Endothelial cell (in vitro differentiated cells): ENCODE data around the gene TMEM236. TPM values are rescaled to one million over a fixed set of nuclear protein-coding genes. Genes with fewer than 3 reads are reported as not detected.

Experiments used
- DNase-seq: peaks from one replicate; pipeline ENCODE4 v3.0.0; 2021; ENCODE audit warnings: low spot score
- H3K27ac Mint-ChIP-seq: one replicate; pipeline ENCODE4 v1.8.0; 2021; ENCODE audit warnings: mixed read lengths, inconsistent platforms; ENCODE audit not compliant: unreplicated experiment
- H3K27me3 Mint-ChIP-seq: one replicate; pipeline ENCODE4 v1.8.0; 2021; ENCODE audit warnings: mild to moderate bottlenecking, moderate library complexity, mixed read lengths, inconsistent platforms; ENCODE audit not compliant: unreplicated experiment
- H3K36me3 Mint-ChIP-seq: one replicate; pipeline ENCODE4 v1.8.0; 2021; ENCODE audit warnings: mild to moderate bottlenecking, low read depth, mixed read lengths, inconsistent platforms; ENCODE audit not compliant: unreplicated experiment
- H3K4me1 Mint-ChIP-seq: one replicate; pipeline ENCODE4 v1.8.0; 2021; ENCODE audit warnings: mild to moderate bottlenecking, mixed read lengths, inconsistent platforms; ENCODE audit not compliant: unreplicated experiment
- H3K4me3 Mint-ChIP-seq: one replicate; pipeline ENCODE4 v1.8.0; 2021; ENCODE audit warnings: mild to moderate bottlenecking, mixed read lengths, inconsistent platforms; ENCODE audit not compliant: unreplicated experiment
- H3K9me3 Mint-ChIP-seq: one replicate; pipeline ENCODE4 v1.8.0; 2021; ENCODE audit warnings: mixed read lengths, inconsistent platforms; ENCODE audit not compliant: unreplicated experiment
- CTCF ChIP-seq: fragments of 200-600 bp; sonication (generic); IDR thresholded peaks from one replicate; pipeline ENCODE4 v1.5.0; 2021; ENCODE audit warnings: antibody characterized with exemption; ENCODE audit not compliant: unreplicated experiment
- total RNA-seq: library from RNA; stranded (reverse); fragmentation: NEBNext Ultra II Directional; extraction: Animal tissue kit (Norgen Biotek cat#: 25700); gene quantifications from one replicate; pipeline ENCODE4 v1.2.1, GENCODE V29; 2021; ENCODE audit not compliant: unreplicated experiment

Gene TMEM236
- total RNA-seq, 1 donor from 2014 or later: 0.05 TPM

GRCh38 chr10:17779784-17780183 lies 27.8 kb downstream of the TMEM236 start:
- Mint-ChIP-seq H3K4me3 (no peak overlapping the region), H3K36me3 (peaks cover 3% of the 10 kb centered on the region), H3K27me3 (no peaks in the 10 kb centered on the region), H3K27ac (no peak overlapping the region), H3K4me1 (peaks cover 12% of the 10 kb centered on the region), H3K9me3 (no peaks in the 10 kb centered on the region)
- no peak for TF ChIP-seq CTCF
- DNase-seq: no peak

- DNase-seq: no peak
- Mint-ChIP-seq H3K4me3 (no peak overlapping the region), H3K9me3 (no peaks in the 10 kb centered on the region), H3K27ac (no peak overlapping the region), H3K4me1 (peaks cover 21% of the 10 kb centered on the region), H3K27me3 (no peaks in the 10 kb centered on the region), H3K36me3 (peaks cover 3% of the 10 kb centered on the region)
- no peak for TF ChIP-seq CTCF
These were observed 28.7 kb downstream of the TMEM236 start for GRCh38 chr10:17780727-17781126.

GRCh38 chr10:17781856-17782255 lies 29.9 kb downstream of the TMEM236 start:
- Mint-ChIP-seq H3K4me3 (no peak overlapping the region), H3K27ac (no peak overlapping the region), H3K4me1 (peaks cover 26% of the 10 kb centered on the region), H3K36me3 (peaks cover 3% of the 10 kb centered on the region), H3K9me3 (no peaks in the 10 kb centered on the region), H3K27me3 (no peaks in the 10 kb centered on the region)
- no peak for TF ChIP-seq CTCF
- DNase-seq: no peak

- Mint-ChIP-seq H3K36me3 (peaks cover 3% of the 10 kb centered on the region), H3K9me3 (no peaks in the 10 kb centered on the region), H3K4me3 (no peak overlapping the region), H3K27me3 (no peaks in the 10 kb centered on the region), H3K27ac (no peak overlapping the region), H3K4me1 (peaks cover 26% of the 10 kb centered on the region)
- no peak for TF ChIP-seq CTCF
- DNase-seq: no peak
These were observed 31.1 kb downstream of the TMEM236 start for GRCh38 chr10:17782921-17783665.

GRCh38 chr10:17783751-17784150 lies 31.8 kb downstream of the TMEM236 start:
- Mint-ChIP-seq H3K4me3 (no peak overlapping the region), H3K4me1 (peaks cover 26% of the 10 kb centered on the region), H3K27ac (no peak overlapping the region), H3K27me3 (no peaks in the 10 kb centered on the region), H3K36me3 (peaks cover 3% of the 10 kb centered on the region), H3K9me3 (no peaks in the 10 kb centered on the region)
- TF ChIP-seq CTCF: no peak
- DNase-seq: no peak
